Measurements from ENCODE around the gene RIMBP2.
A peak's percentile ranks its signal among the peaks of the same experiment; 100 is the strongest.

RIMBP2 gene

GRCh38 chr12:130625201-130625600, 90.9 kb downstream of the RIMBP2 start:
- no peak for DNase-seq

GRCh38 chr12:130622803-130623202, 93.3 kb downstream of the RIMBP2 start:
- peak; percentile 16 for DNase-seq

GRCh38 chr12:130621696-130622298, 94.3 kb downstream of the RIMBP2 start:
- no peak for DNase-seq

GRCh38 chr12:130620756-130621155, 95.3 kb downstream of the RIMBP2 start:
- DNase-seq, result no peak

- no peak for DNase-seq
Measured at GRCh38 chr12:130620281-130620680, 95.8 kb downstream of the RIMBP2 start.

GRCh38 chr12:130619385-130620001, 96.6 kb downstream of the RIMBP2 start:
- DNase-seq, result no peak

GRCh38 chr12:130617219-130617618, 98.9 kb downstream of the RIMBP2 start:
- DNase-seq, result no peak

GRCh38 chr12:130615861-130616345, 100.2 kb downstream of the RIMBP2 start:
- DNase-seq, result no peak

- no peak for DNase-seq
Measured at GRCh38 chr12:130614530-130614905, 101.6 kb downstream of the RIMBP2 start.

GRCh38 chr12:130613831-130614529, 102.1 kb downstream of the RIMBP2 start:
- no peak for DNase-seq

- DNase-seq, result no peak
Measured at GRCh38 chr12:130613131-130613530, 103.0 kb downstream of the RIMBP2 start.

GRCh38 chr12:130611026-130611905, 104.8 kb downstream of the RIMBP2 start:
- DNase-seq, result no peak

- no peak for DNase-seq
Measured at GRCh38 chr12:130609966-130610365, 106.1 kb downstream of the RIMBP2 start.

- DNase-seq, result no peak
Measured at GRCh38 chr12:130608831-130609230, 107.3 kb downstream of the RIMBP2 start.

GRCh38 chr12:130608132-130608531, 108.0 kb downstream of the RIMBP2 start:
- DNase-seq, result no peak

GRCh38 chr12:130606231-130606630, 109.9 kb downstream of the RIMBP2 start:
- no peak for DNase-seq

GRCh38 chr12:130603396-130603965, 112.6 kb downstream of the RIMBP2 start:
- no peak for DNase-seq

GRCh38 chr12:130602251-130602650, 113.8 kb downstream of the RIMBP2 start:
- DNase-seq, result no peak

GRCh38 chr12:130601327-130601726, 114.8 kb downstream of the RIMBP2 start:
- no peak for DNase-seq

- DNase-seq, result no peak
Measured at GRCh38 chr12:130596241-130596640, 119.9 kb downstream of the RIMBP2 start.

GRCh38 chr12:130595566-130595965, 120.5 kb downstream of the RIMBP2 start:
- no peak for DNase-seq

GRCh38 chr12:130593056-130593455, 123.0 kb downstream of the RIMBP2 start:
- no peak for DNase-seq

GRCh38 chr12:130592641-130593040, 123.5 kb downstream of the RIMBP2 start:
- DNase-seq, result no peak
